ENCODE data around the gene NOX5. TPM values are rescaled to one million over a fixed set of nuclear protein-coding genes. Genes with fewer than 3 reads are reported as not detected.

NOX5 gene
- total RNA-seq, 1 donor from 2014 or later, result 0.74 TPM

GRCh38 chr15:69059557-69059943 is 45.1 kb downstream of the NOX5 start:
- Histone ChIP-seq H3K27me3 (no peaks in the 10 kb centered on the region), H3K27ac (no peak overlapping the region), H3K36me3 (no peaks in the 10 kb centered on the region), H3K4me1 (peaks cover 8% of the 10 kb centered on the region), H3K9me3 (no peaks in the 10 kb centered on the region), H3K4me3 (no peak overlapping the region)
- no peak for DNase-seq (ENCODE audit: extremely low spot score in 2 of 2)
- intact Hi-C loops (cut with DNase I), result loop anchor here (5.0 to 10.0 kb wide), 2 partner anchors 205 to 333 kb away; no protein-coding TSS in a partner anchor
- TF ChIP-seq POLR2A (IDR thresholded peaks at IDR 0.05) (no peak), POLR2AphosphoS5 (IDR thresholded peaks at IDR 0.05; ENCODE audit: insufficient read depth in 1 of 2, low read depth in 1 of 2) (no peak), CTCF (IDR thresholded peaks at IDR 0.05) (no peak)

GRCh38 chr15:69060041-69060481 is 45.6 kb downstream of the NOX5 start:
- peaks cover 8% of the 10 kb centered on the region for H3K4me1 ChIP-seq
- DNase-seq (ENCODE audit: extremely low spot score in 2 of 2), result no peak
- H3K27me3 ChIP-seq, result no peaks in the 10 kb centered on the region
- H3K27ac ChIP-seq, result no peak overlapping the region
- no peaks in the 10 kb centered on the region for H3K36me3 ChIP-seq
- H3K9me3 ChIP-seq, result no peaks in the 10 kb centered on the region
- no peak for TF ChIP-seq POLR2AphosphoS5 (IDR thresholded peaks at IDR 0.05; ENCODE audit: insufficient read depth in 1 of 2, low read depth in 1 of 2)
- no peak for TF ChIP-seq POLR2A (IDR thresholded peaks at IDR 0.05)
- TF ChIP-seq CTCF (IDR thresholded peaks at IDR 0.05), result no peak
- no peak overlapping the region for H3K4me3 ChIP-seq
- intact Hi-C loops (cut with DNase I), result loop anchor here (2.0 kb wide), 1 partner anchor 47 kb away; no protein-coding TSS in a partner anchor

GRCh38 chr15:69060744-69061143 is 46.2 kb downstream of the NOX5 start:
- no peak overlapping the region for H3K4me3 ChIP-seq
- no peaks in the 10 kb centered on the region for H3K36me3 ChIP-seq
- peaks cover 8% of the 10 kb centered on the region for H3K4me1 ChIP-seq
- TF ChIP-seq POLR2AphosphoS5 (IDR thresholded peaks at IDR 0.05; ENCODE audit: insufficient read depth in 1 of 2, low read depth in 1 of 2) (no peak), POLR2A (IDR thresholded peaks at IDR 0.05) (no peak), CTCF (IDR thresholded peaks at IDR 0.05) (no peak)
- no peaks in the 10 kb centered on the region for H3K27me3 ChIP-seq
- DNase-seq (ENCODE audit: extremely low spot score in 2 of 2), result no peak
- H3K27ac ChIP-seq, result no peak overlapping the region
- H3K9me3 ChIP-seq, result no peaks in the 10 kb centered on the region
- intact Hi-C loops (cut with DNase I), result loop anchor here (2.0 kb wide), 1 partner anchor 46 kb away; no protein-coding TSS in a partner anchor

GRCh38 chr15:69061414-69061842 is 46.9 kb downstream of the NOX5 start:
- Histone ChIP-seq H3K27me3 (no peaks in the 10 kb centered on the region), H3K9me3 (no peaks in the 10 kb centered on the region), H3K27ac (no peak overlapping the region), H3K36me3 (no peaks in the 10 kb centered on the region), H3K4me3 (no peak overlapping the region), H3K4me1 (peaks cover 8% of the 10 kb centered on the region)
- DNase-seq (ENCODE audit: extremely low spot score in 2 of 2), result no peak
- intact Hi-C loops (cut with DNase I), result loop anchor here (2.0 kb wide), 1 partner anchor 45 kb away; no protein-coding TSS in a partner anchor
- TF ChIP-seq CTCF (IDR thresholded peaks at IDR 0.05), result no peak
- no peak for TF ChIP-seq POLR2A (IDR thresholded peaks at IDR 0.05)
- no peak for TF ChIP-seq POLR2AphosphoS5 (IDR thresholded peaks at IDR 0.05; ENCODE audit: insufficient read depth in 1 of 2, low read depth in 1 of 2)

GRCh38 chr15:69064649-69065048 is 50.2 kb downstream of the NOX5 start:
- no peaks in the 10 kb centered on the region for H3K27me3 ChIP-seq
- no peaks in the 10 kb centered on the region for H3K9me3 ChIP-seq
- H3K36me3 ChIP-seq, result no peaks in the 10 kb centered on the region
- H3K27ac ChIP-seq, result no peak overlapping the region
- DNase-seq (ENCODE audit: extremely low spot score in 2 of 2), result no peak
- no peak overlapping the region for H3K4me3 ChIP-seq
- H3K4me1 ChIP-seq, result no peaks in the 10 kb centered on the region
- TF ChIP-seq POLR2AphosphoS5 (IDR thresholded peaks at IDR 0.05; ENCODE audit: insufficient read depth in 1 of 2, low read depth in 1 of 2) (no peak), POLR2A (IDR thresholded peaks at IDR 0.05) (no peak), CTCF (IDR thresholded peaks at IDR 0.05) (no peak)
- intact Hi-C loops (cut with DNase I), result no loop called here

Measured in vagina (tissue), 2 donors.